Kidney (tissue), 14 donors: Measurements from ENCODE around the gene ADAM30. TPM values are rescaled to one million over a fixed set of nuclear protein-coding genes. Genes with fewer than 3 reads are reported as not detected.

Experiments
- DNase-seq, 5 donors: peaks; one replicate each; pipeline ENCODE4 v3.0.0-alpha.2; 2013 to 2020
- FAIRE-seq: peaks from 2 replicates; lab custom pipeline; 2012; peaks lifted over from hg19 to GRCh38; lab: Jason Lieb, UNC
- H3K27ac ChIP-seq, 2 donors: one replicate each; pipeline ENCODE4 v1.7.0; 2013; ENCODE audit warnings: low read depth in 2 of 2, low read length in 2 of 2, inconsistent platforms in 1 of 2
- H3K27me3 ChIP-seq: one replicate; pipeline ENCODE4 v1.7.1; 2013; ENCODE audit warnings: low read length, inconsistent platforms; ENCODE audit not compliant: control insufficient read depth, insufficient read depth
- H3K36me3 ChIP-seq, 3 donors: one replicate each; pipeline versions ENCODE4 v1.7.0 to v1.7.1; 2013; ENCODE audit warnings: low read length in 3 of 3, control low read depth in 1 of 3, inconsistent platforms in 1 of 3; ENCODE audit not compliant: insufficient read depth in 3 of 3, control insufficient read depth in 2 of 3
- H3K4me1 ChIP-seq, 3 donors: one replicate each; pipeline versions ENCODE4 v1.7.0 to v1.7.1; 2013; ENCODE audit warnings: low read length in 3 of 3, inconsistent platforms in 1 of 3, low read depth in 1 of 3; ENCODE audit not compliant: control insufficient read depth in 2 of 3, insufficient read depth in 2 of 3
- H3K4me3 ChIP-seq, 3 donors: one replicate each; pipeline versions ENCODE4 v1.7.0 to v1.8.1; 2013; ENCODE audit warnings: low read length in 3 of 3, control low read depth in 1 of 3, inconsistent platforms in 1 of 3
- H3K9ac ChIP-seq, 3 donors: one replicate each; pipeline versions ENCODE4 v1.7.0 to v1.7.1; 2013; ENCODE audit warnings: low read length in 3 of 3, control low read depth in 1 of 3, inconsistent platforms in 1 of 3
- H3K9me3 ChIP-seq, 3 donors: one replicate each; pipeline versions ENCODE4 v1.7.0 to v1.7.1; 2013; ENCODE audit warnings: low read length in 3 of 3, control low read depth in 1 of 3, inconsistent platforms in 1 of 3; ENCODE audit not compliant: control insufficient read depth in 2 of 3, insufficient read depth in 1 of 3
- intact Hi-C: fragments of 100-400 bp; cut with DNase I; formaldehyde crosslinking; loops from one replicate; pipeline ENCODE4 v1.11.1; 2022
- polyA plus RNA-seq: library from polyadenylated mRNA; stranded (reverse); fragments of 350-450 nt; fragmentation: Illumina TruSeq; extraction: RNeasy Lipid Tissue Mini Kit (QIAGEN cat#74804); gene quantifications from one replicate; pipeline ENCODE4 v1.2.3, GENCODE V29; 2014; ENCODE audit warnings: low read depth, low replicate concordance; ENCODE audit not compliant: insufficient read depth
- total RNA-seq: library from RNA; stranded (reverse); fragmentation: NEBNext Ultra II Directional; extraction: Animal tissue kit (Norgen Biotek cat#: 25700); gene quantifications from one replicate; pipeline ENCODE4 v1.2.1, GENCODE V29; 2021
- TF ChIP-seq, protein P1 (sequence below): IDR thresholded peaks from 3 replicates; pipeline ENCODE4 v1.5.1; 2012; ENCODE audit warnings: mild to moderate bottlenecking, moderate library complexity, borderline replicate concordance; ENCODE audit not compliant: insufficient read depth; ENCODE audit errors: extremely low read depth
- donor health status: control.
- donor health status: control.
- donor health status: control.
- donor health status: control.
- donor health status: control.
- donor health status: DM: yes; HTN: yes; CAD: no.
- donor health status: Normal renal cell carcinoma (clear cell type).

The ADAM30 gene
- total and polyA plus RNA-seq, 2 donors from 2014 or later: not detected

DNA sequence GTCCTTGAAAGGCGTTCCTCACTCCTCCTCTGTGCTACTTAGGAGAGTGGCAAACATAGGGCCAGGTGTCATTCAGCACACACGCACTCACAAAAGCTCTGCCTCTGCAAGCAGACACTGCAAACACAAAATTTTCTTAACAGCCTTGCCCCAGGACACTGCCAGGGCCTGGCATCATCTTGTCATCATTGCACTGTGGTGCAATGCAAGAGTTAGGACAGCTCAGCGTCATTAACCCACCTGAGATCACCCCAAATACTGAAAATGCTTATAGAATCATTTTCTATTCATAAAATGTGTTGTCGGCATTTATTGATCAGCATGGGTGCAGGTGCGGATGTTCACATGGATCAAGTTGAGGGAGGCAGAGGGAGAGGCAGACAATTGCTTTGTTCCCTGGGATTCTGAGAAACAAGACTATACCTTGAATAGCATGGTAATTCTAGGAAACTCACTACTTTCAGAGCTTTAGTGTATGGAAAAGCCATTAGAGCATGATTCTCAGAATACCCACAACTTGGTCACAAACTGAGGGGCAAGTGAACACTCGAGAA, 3.0 kb downstream of the ADAM30 start:
- TF ChIP-seq, protein P1, sequence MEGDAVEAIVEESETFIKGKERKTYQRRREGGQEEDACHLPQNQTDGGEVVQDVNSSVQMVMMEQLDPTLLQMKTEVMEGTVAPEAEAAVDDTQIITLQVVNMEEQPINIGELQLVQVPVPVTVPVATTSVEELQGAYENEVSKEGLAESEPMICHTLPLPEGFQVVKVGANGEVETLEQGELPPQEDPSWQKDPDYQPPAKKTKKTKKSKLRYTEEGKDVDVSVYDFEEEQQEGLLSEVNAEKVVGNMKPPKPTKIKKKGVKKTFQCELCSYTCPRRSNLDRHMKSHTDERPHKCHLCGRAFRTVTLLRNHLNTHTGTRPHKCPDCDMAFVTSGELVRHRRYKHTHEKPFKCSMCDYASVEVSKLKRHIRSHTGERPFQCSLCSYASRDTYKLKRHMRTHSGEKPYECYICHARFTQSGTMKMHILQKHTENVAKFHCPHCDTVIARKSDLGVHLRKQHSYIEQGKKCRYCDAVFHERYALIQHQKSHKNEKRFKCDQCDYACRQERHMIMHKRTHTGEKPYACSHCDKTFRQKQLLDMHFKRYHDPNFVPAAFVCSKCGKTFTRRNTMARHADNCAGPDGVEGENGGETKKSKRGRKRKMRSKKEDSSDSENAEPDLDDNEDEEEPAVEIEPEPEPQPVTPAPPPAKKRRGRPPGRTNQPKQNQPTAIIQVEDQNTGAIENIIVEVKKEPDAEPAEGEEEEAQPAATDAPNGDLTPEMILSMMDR: no peak
- Histone ChIP-seq H3K4me1 (no peaks in the 10 kb centered on the region), H3K9ac (no peak overlapping the region), H3K27ac (no peak overlapping the region), H3K4me3 (no peak overlapping the region), H3K9me3 (no peaks in the 10 kb centered on the region), H3K36me3 (no peaks in the 10 kb centered on the region), H3K27me3 (no peaks in the 10 kb centered on the region)
- intact Hi-C loops: no loop called here
- FAIRE-seq: no peak
- DNase-seq: no peak

DNA sequence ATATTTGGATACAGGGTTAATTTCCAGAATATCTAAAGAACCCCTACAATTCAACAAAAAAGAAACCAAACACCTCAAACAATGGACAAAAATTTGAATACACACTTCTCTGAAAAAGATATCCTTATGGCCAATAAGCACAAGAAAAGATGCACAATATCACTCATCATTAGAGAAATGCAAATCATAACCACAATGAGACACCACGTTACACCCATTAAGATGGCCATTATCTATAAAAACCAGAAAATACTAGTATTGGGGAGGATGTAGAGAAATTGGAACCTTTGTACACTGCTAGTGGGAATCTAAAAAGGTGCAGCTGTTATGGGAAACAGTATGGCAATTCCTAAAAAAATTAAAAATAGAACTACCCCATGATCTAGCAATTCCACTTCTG, 4.9 kb downstream of the ADAM30 start:
- intact Hi-C loops: no loop called here
- FAIRE-seq (no peak), DNase-seq (no peak)
- Histone ChIP-seq H3K9me3 (no peaks in the 10 kb centered on the region), H3K4me1 (no peaks in the 10 kb centered on the region), H3K4me3 (no peak overlapping the region), H3K36me3 (no peaks in the 10 kb centered on the region), H3K27me3 (no peaks in the 10 kb centered on the region), H3K9ac (no peak overlapping the region), H3K27ac (no peak overlapping the region)
- TF ChIP-seq, protein P1: no peak

- Histone ChIP-seq H3K27ac (no peak overlapping the region), H3K9me3 (no peaks in the 10 kb centered on the region), H3K27me3 (no peaks in the 10 kb centered on the region), H3K9ac (no peak overlapping the region), H3K4me3 (no peak overlapping the region), H3K4me1 (no peaks in the 10 kb centered on the region), H3K36me3 (no peaks in the 10 kb centered on the region)
- intact Hi-C loops: no loop called here
- TF ChIP-seq, protein P1: no peak
- DNase-seq (no peak), FAIRE-seq (no peak)
These were observed 7.8 kb downstream of the ADAM30 start for GRCh38 chr1:119888476-119888875.

- FAIRE-seq (no peak), DNase-seq (no peak)
- TF ChIP-seq, protein P1: no peak
- no peak overlapping the region for H3K27ac ChIP-seq
- no peaks in the 10 kb centered on the region for H3K36me3 ChIP-seq
- intact Hi-C loops: no loop called here
- no peaks in the 10 kb centered on the region for H3K27me3 ChIP-seq
- no peaks in the 10 kb centered on the region for H3K4me1 ChIP-seq
- no peaks in the 10 kb centered on the region for H3K9me3 ChIP-seq
- H3K4me3 ChIP-seq: no peak overlapping the region
- no peak overlapping the region for H3K9ac ChIP-seq
These were observed 8.9 kb downstream of the ADAM30 start for GRCh38 chr1:119887427-119887826.
